T-cell (primary cell): Measurements from ENCODE around the gene STYXL1. TPM values are rescaled to one million over a fixed set of nuclear protein-coding genes. Genes with fewer than 3 reads are reported as not detected.
A peak's percentile ranks its signal among the peaks of the same experiment; 100 is the strongest.

Experiments
- ATAC-seq, 4 experiments: fragments of 200-7000 bp in 3 of 4; fragments of 150-1000 bp in 1 of 4; cut with Tn5 transposase; replicated peaks in 1 of 4; 1 replicate in 3 of 4; 2 replicates in 1 of 4; pipeline ENCODE4 v1.10.0; 2021; ENCODE audit warnings: moderate library complexity in 3 of 4, mild to moderate bottlenecking in 2 of 4, moderate number of reproducible peaks in 1 of 4
- CTCF ChIA-PET, 2 donors: fragments of 300-600 bp; sonication (Branson Sonifier 250); formaldehyde crosslinking; loops; one replicate each; lab custom pipeline; 2022; ENCODE audit warnings: antibody characterized with exemption in 2 of 2; lab: Charles Lee
- POLR2A ChIA-PET, 2 donors: fragments of 300-600 bp; sonication (Branson Sonifier 250); formaldehyde crosslinking; loops; one replicate each; lab custom pipeline; 2022; ENCODE audit warnings: antibody characterized with exemption in 2 of 2; lab: Charles Lee
- DNase-seq, 35 experiments: peaks; one replicate each; pipeline versions ENCODE4 v3.0.0 to v3.0.0-alpha.2; 2013 to 2023
- H3K27ac ChIP-seq: one replicate; pipeline ENCODE4 v1.5.1; 2013; ENCODE audit warnings: low read length
- H3K27me3 ChIP-seq, 2 experiments: replicated peaks in 1 of 2; 1 replicate in 1 of 2; 2 replicates in 1 of 2; pipeline versions ENCODE4 v1.6.1 to v1.7.0; 2013; ENCODE audit warnings: low read length in 1 of 2, mixed read lengths in 1 of 2; ENCODE audit not compliant: control insufficient read depth in 2 of 2, insufficient read depth in 2 of 2; ENCODE audit errors: extremely low read depth in 1 of 2
- H3K36me3 ChIP-seq, 2 donors: 1 replicate in 1 of 2; 2 replicates in 1 of 2; pipeline versions ENCODE4 v1.6.1 to v1.7.0; 2013; ENCODE audit warnings: low read length in 1 of 2; ENCODE audit not compliant: control insufficient read depth in 2 of 2, insufficient read depth in 1 of 2; ENCODE audit errors: extremely low read depth in 1 of 2
- H3K4me1 ChIP-seq, 2 experiments: 1 replicate in 1 of 2; 2 replicates in 1 of 2; pipeline versions ENCODE4 v1.6.1 to v1.7.0; 2013; ENCODE audit warnings: low read length in 2 of 2, mixed read lengths in 1 of 2; ENCODE audit not compliant: insufficient read depth in 2 of 2, control insufficient read depth in 1 of 2; ENCODE audit errors: extremely low read depth in 1 of 2
- H3K4me3 ChIP-seq, 2 donors: 1 replicate in 1 of 2; 2 replicates in 1 of 2; pipeline versions ENCODE4 v1.5.1 to v1.7.0; 2013; ENCODE audit warnings: mild to moderate bottlenecking in 2 of 2, low read length in 1 of 2, moderate library complexity in 1 of 2; ENCODE audit not compliant: control insufficient read depth in 1 of 2; ENCODE audit errors: extremely low read depth in 1 of 2
- H3K9me3 ChIP-seq: 2 replicates; pipeline ENCODE4 v1.7.0; 2013
- H3K27ac Mint-ChIP-seq, 2 donors: one replicate each; pipeline ENCODE4 v1.8.0; 2020 to 2021; ENCODE audit warnings: mild to moderate bottlenecking in 2 of 2, mixed read lengths in 2 of 2
- H3K27me3 Mint-ChIP-seq, 2 donors: one replicate each; pipeline ENCODE4 v1.8.0; 2021 to 2022; ENCODE audit warnings: mixed read lengths in 2 of 2
- H3K36me3 Mint-ChIP-seq: one replicate; pipeline ENCODE4 v1.8.0; 2021; ENCODE audit warnings: mixed read lengths
- H3K4me1 Mint-ChIP-seq, 3 donors: one replicate each; pipeline ENCODE4 v1.8.0; 2020 to 2022; ENCODE audit warnings: mixed read lengths in 3 of 3, mild to moderate bottlenecking in 1 of 3
- H3K4me3 Mint-ChIP-seq, 3 donors: one replicate each; pipeline ENCODE4 v1.8.0; 2020 to 2022; ENCODE audit warnings: mild to moderate bottlenecking in 3 of 3, mixed read lengths in 3 of 3, moderate library complexity in 3 of 3
- H3K9me3 Mint-ChIP-seq, 3 donors: one replicate each; pipeline ENCODE4 v1.8.0; 2020 to 2022; ENCODE audit warnings: mixed read lengths in 3 of 3
- WGBS: methylation state at CpG from one replicate; pipeline ENCODE4 v1.1.5; 2013; ENCODE audit warnings: missing lambda C conversion rate; ENCODE audit not compliant: insufficient coverage; 5-methylcytosine and 5-hydroxymethylcytosine counted together
- total RNA-seq, 35 experiments: library from RNA in 6 of 35; stranded (reverse) in 6 of 35; fragments of 120-200 nt in 1 of 35; gene quantifications; one replicate each; pipeline versions ENCODE4 v1.2.1 to v1.2.4 and lab custom pipeline; 2013 to 2026

The STYXL1 gene
- total RNA-seq, 5 donors from 2014 or later (not counting 1 experiment from before 2014, with no cell fraction given): 12.9 to 21.9 (median 18.9) TPM

DNA sequence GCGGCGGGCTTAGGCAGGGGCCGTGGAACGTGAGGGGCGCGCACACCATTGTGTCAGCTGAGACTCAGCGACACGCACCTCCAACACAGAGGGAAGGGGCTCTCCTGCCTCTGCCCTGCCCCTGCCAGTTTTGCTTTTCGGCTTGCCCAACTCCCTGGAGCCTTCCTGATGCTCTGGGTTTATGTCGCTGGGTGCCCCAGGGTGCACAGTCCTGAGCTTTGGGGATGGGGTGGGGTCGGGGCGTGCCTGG, 66.7 kb downstream of the STYXL1 start:
- no peak overlapping the region for H3K27ac ChIP-seq
- CTCF ChIA-PET: no interaction called here
- H3K9me3 ChIP-seq: no peaks in the 10 kb centered on the region
- Mint-ChIP-seq H3K27me3 (no peaks in the 10 kb centered on the region), H3K4me1 (no peaks in the 10 kb centered on the region), H3K4me3 (no peak overlapping the region), H3K27ac (no peak overlapping the region), H3K9me3 (no peaks in the 10 kb centered on the region), H3K36me3 (peaks cover 7% of the 10 kb centered on the region)
- POLR2A ChIA-PET: no interaction called here
- no peaks in the 10 kb centered on the region for H3K4me1 ChIP-seq
- DNase-seq (no peak), ATAC-seq (no peak)
- H3K27me3 ChIP-seq: no peaks in the 10 kb centered on the region
- 94% methylated on average over 8 of the region's 12 CpGs for WGBS
- H3K36me3 ChIP-seq: peaks cover 45 to 51% of the 10 kb centered on the region in 2 donors
- H3K4me3 ChIP-seq: no peak overlapping the region

GRCh38 chr7:75980430-75981202, 67.2 kb downstream of the STYXL1 start:
- ATAC-seq (no peak), DNase-seq (no peak)
- Mint-ChIP-seq H3K4me3 (no peak overlapping the region), H3K27ac (no peak overlapping the region), H3K9me3 (no peaks in the 10 kb centered on the region), H3K4me1 (no peaks in the 10 kb centered on the region), H3K27me3 (no peaks in the 10 kb centered on the region), H3K36me3 (peaks cover 7% of the 10 kb centered on the region)
- Histone ChIP-seq H3K4me3 (no peak overlapping the region), H3K27me3 (no peaks in the 10 kb centered on the region), H3K36me3 (peaks cover 41 to 47% of the 10 kb centered on the region in 2 donors), H3K9me3 (no peaks in the 10 kb centered on the region), H3K27ac (no peak overlapping the region), H3K4me1 (no peaks in the 10 kb centered on the region)
- 92% methylated on average over 27 of the region's 29 CpGs for WGBS
- POLR2A ChIA-PET: no interaction called here
- CTCF ChIA-PET: no interaction called here

DNA sequence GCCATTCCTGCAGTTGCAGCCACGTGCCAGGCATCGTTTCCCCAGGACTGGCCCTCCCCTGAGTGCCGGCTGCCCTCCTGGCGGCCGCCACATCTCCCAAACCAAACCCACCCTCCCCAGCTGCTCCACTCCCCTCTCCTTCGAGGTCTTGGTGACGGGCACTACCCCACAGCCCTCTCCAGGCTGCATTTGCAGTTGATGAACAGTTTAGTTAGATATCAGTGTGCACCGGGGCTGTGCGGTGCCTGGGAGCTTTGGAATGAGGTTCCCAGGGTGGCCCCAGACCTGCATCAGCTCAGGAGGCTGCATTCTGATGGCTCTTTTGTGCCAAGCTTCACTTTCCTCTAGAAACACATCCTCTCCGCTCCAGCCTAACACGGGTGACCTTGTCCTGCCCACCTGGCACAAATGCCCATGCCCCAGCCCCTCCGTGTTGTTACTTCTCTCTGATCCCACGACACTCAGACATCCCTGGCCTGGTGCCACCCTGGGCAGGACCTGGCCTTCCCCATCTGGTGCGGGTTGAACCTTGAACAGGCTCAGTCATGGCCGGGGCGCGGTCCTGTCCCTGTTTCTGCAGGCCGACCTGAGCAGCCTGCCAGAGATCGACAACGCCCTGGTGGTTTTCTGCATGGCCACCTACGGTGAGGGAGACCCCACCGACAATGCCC, 67.9 kb downstream of the STYXL1 start:
- Mint-ChIP-seq H3K27me3 (no peaks in the 10 kb centered on the region), H3K9me3 (no peaks in the 10 kb centered on the region), H3K4me3 (no peak overlapping the region), H3K27ac (peak overlapping the region in 1 of 2 donors; percentile 31), H3K4me1 (no peaks in the 10 kb centered on the region), H3K36me3 (peaks cover 8% of the 10 kb centered on the region)
- H3K9me3 ChIP-seq: no peaks in the 10 kb centered on the region
- ChIA-PET POLR2A (no interaction called here), CTCF (no interaction called here)
- H3K27ac ChIP-seq: no peak overlapping the region
- H3K4me1 ChIP-seq: no peaks in the 10 kb centered on the region
- H3K27me3 ChIP-seq: no peaks in the 10 kb centered on the region
- 92% methylated on average over 16 of the region's 22 CpGs for WGBS
- DNase-seq (no peak), ATAC-seq (no peak)
- peaks cover 36 to 41% of the 10 kb centered on the region in 2 donors for H3K36me3 ChIP-seq
- H3K4me3 ChIP-seq: no peak overlapping the region

GRCh38 chr7:75977743-75978142, 70.1 kb downstream of the STYXL1 start:
- no peak overlapping the region for H3K4me3 ChIP-seq
- Mint-ChIP-seq H3K4me1 (no peaks in the 10 kb centered on the region), H3K27me3 (no peaks in the 10 kb centered on the region), H3K36me3 (peaks cover 17% of the 10 kb centered on the region), H3K27ac (no peak overlapping the region), H3K4me3 (no peak overlapping the region), H3K9me3 (no peaks in the 10 kb centered on the region)
- ChIA-PET CTCF (no interaction called here), POLR2A (no interaction called here)
- WGBS: 83% methylated on average over 1 of the region's 8 CpGs
- no peak overlapping the region for H3K27ac ChIP-seq
- no peaks in the 10 kb centered on the region for H3K27me3 ChIP-seq
- H3K36me3 ChIP-seq: peaks cover 26 to 31% of the 10 kb centered on the region in 2 donors
- no peaks in the 10 kb centered on the region for H3K4me1 ChIP-seq
- DNase-seq: no peak
- no peak for ATAC-seq
- H3K9me3 ChIP-seq: no peaks in the 10 kb centered on the region

- Histone ChIP-seq H3K27ac (no peak overlapping the region), H3K9me3 (no peaks in the 10 kb centered on the region), H3K36me3 (peaks cover 5 to 18% of the 10 kb centered on the region in 2 donors), H3K27me3 (no peaks in the 10 kb centered on the region), H3K4me3 (no peak overlapping the region), H3K4me1 (no peaks in the 10 kb centered on the region)
- H3K36me3 Mint-ChIP-seq: peaks cover 27% of the 10 kb centered on the region
- no peak for ATAC-seq
- 91% methylated on average over 15 of the region's 19 CpGs for WGBS
- ChIA-PET CTCF (interaction anchor here in 1 of 2 donors (0.6 kb wide), 1 partner anchor 224 kb away, joined by 3 read pairs; no protein-coding TSS in a partner anchor), POLR2A (no interaction called here)
- no peaks in the 10 kb centered on the region for H3K27me3 Mint-ChIP-seq
- no peaks in the 10 kb centered on the region for H3K9me3 Mint-ChIP-seq
- H3K4me3 Mint-ChIP-seq: no peak overlapping the region
- no peak for DNase-seq
- H3K27ac Mint-ChIP-seq: no peak overlapping the region
- peaks cover 0 to 6% (median 0%) of the 10 kb centered on the region in 3 donors for H3K4me1 Mint-ChIP-seq
Observed at GRCh38 chr7:75971961-75972763, 75.6 kb downstream of the STYXL1 start.

- Mint-ChIP-seq H3K4me1 (peaks cover 0 to 6% (median 0%) of the 10 kb centered on the region in 3 donors), H3K36me3 (peaks cover 27% of the 10 kb centered on the region), H3K27ac (no peak overlapping the region), H3K27me3 (no peaks in the 10 kb centered on the region), H3K9me3 (no peaks in the 10 kb centered on the region), H3K4me3 (no peak overlapping the region)
- DNase-seq (no peak), ATAC-seq (no peak)
- H3K9me3 ChIP-seq: no peaks in the 10 kb centered on the region
- H3K4me3 ChIP-seq: no peak overlapping the region
- POLR2A ChIA-PET: no interaction called here
- H3K4me1 ChIP-seq: no peaks in the 10 kb centered on the region
- 95% methylated on average over 11 of the region's 14 CpGs for WGBS
- no peaks in the 10 kb centered on the region for H3K27me3 ChIP-seq
- peaks cover 6 to 18% of the 10 kb centered on the region in 2 donors for H3K36me3 ChIP-seq
- CTCF ChIA-PET: no interaction called here
- no peak overlapping the region for H3K27ac ChIP-seq
Observed at GRCh38 chr7:75971309-75971960, 76.4 kb downstream of the STYXL1 start.
